Activated T-cell treated with anti-CD3 and anti-CD28 coated beads, Interleukin-2, amount 50 U/mL, for 72 hours (primary cell): ENCODE data around the gene CLSTN3. TPM values are rescaled to one million over a fixed set of nuclear protein-coding genes. Genes with fewer than 3 reads are reported as not detected.

Experiments
- ATAC-seq, 2 donors: fragments of 150-1000 bp; cut with Tn5 transposase; replicated peaks in 1 of 2; 2 replicates each; pipeline ENCODE4 v1.10.0; 2021; ENCODE audit warnings: moderate library complexity in 2 of 2, mild to moderate bottlenecking in 1 of 2
- DNase-seq, 2 donors: peaks; one replicate each; pipeline ENCODE4 v3.0.0; 2021 to 2022; ENCODE audit warnings: mixed read lengths in 1 of 2
- H3K27ac Mint-ChIP-seq: one replicate; pipeline ENCODE4 v1.8.0; 2022; ENCODE audit warnings: mild to moderate bottlenecking, moderate library complexity, mixed read lengths
- H3K27me3 Mint-ChIP-seq: one replicate; pipeline ENCODE4 v1.8.0; 2022; ENCODE audit warnings: low read depth, mixed read lengths
- H3K36me3 Mint-ChIP-seq, 2 donors: one replicate each; pipeline ENCODE4 v1.8.0; 2022; ENCODE audit warnings: mixed read lengths in 2 of 2, mild to moderate bottlenecking in 1 of 2; ENCODE audit not compliant: insufficient read depth in 2 of 2
- H3K4me1 Mint-ChIP-seq: one replicate; pipeline ENCODE4 v1.8.0; 2022; ENCODE audit warnings: low read depth, mixed read lengths
- H3K4me3 Mint-ChIP-seq, 2 donors: one replicate each; pipeline ENCODE4 v1.8.0; 2022; ENCODE audit warnings: mild to moderate bottlenecking in 2 of 2, mixed read lengths in 2 of 2, moderate library complexity in 2 of 2
- H3K9me3 Mint-ChIP-seq, 2 donors: one replicate each; pipeline ENCODE4 v1.8.0; 2022; ENCODE audit warnings: mixed read lengths in 2 of 2
- total RNA-seq, 2 donors: library from RNA; stranded (reverse); gene quantifications; one replicate each; pipeline ENCODE4 v1.2.3, GENCODE V29; 2022

The CLSTN3 gene
- total RNA-seq, 2 donors from 2014 or later, result 56.1 to 59.2 TPM

DNA sequence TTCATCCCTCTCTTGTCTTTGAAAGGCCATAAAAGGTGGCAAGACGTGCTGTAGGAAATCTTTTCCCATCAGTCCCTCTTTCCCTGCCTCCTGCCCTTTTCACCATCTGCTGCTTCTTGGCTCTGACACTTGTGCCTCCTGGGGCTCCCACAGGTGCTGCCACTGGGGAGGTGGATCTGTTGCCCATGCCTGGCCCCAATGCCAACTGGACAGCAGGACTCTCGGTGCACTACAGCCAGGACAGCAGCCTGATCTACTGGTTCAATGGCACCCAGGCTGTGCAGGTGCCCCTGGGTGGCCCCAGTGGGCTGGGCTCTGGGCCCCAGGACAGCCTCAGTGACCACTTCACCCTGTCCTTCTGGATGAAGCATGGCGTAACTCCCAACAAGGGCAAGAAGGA, 6.5 kb downstream of the CLSTN3 start:
- DNase-seq, result no peak
- H3K9me3 Mint-ChIP-seq, result no peaks in the 10 kb centered on the region
- H3K27ac Mint-ChIP-seq, result no peak overlapping the region
- no peak for ATAC-seq
- no peaks in the 10 kb centered on the region for H3K27me3 Mint-ChIP-seq
- peaks cover 4 to 23% of the 10 kb centered on the region in 2 donors for H3K36me3 Mint-ChIP-seq
- no peak overlapping the region for H3K4me3 Mint-ChIP-seq
- peaks cover 11% of the 10 kb centered on the region for H3K4me1 Mint-ChIP-seq

DNA sequence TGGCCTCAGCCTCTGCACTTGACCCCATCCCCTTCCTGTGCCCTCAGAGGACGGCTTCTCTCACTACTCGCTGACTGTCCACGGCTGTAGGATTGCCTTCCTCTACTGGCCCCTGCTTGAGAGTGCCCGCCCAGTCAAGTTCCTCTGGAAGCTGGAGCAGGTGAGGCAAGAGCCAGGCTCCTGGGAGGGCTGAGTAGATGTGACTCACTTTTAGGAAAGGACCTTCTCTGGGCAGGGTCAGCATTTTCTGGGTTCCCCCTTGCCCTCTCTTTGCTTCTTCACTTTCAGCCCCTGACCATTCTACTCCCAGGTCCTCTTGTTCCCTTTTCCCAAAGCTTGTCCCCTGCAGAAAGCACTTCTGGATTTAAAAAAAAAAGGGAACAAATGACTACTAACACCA, 7.7 kb downstream of the CLSTN3 start:
- Mint-ChIP-seq H3K9me3 (no peaks in the 10 kb centered on the region), H3K36me3 (peaks cover 4 to 24% of the 10 kb centered on the region in 2 donors), H3K27me3 (no peaks in the 10 kb centered on the region), H3K4me3 (no peak overlapping the region), H3K27ac (no peak overlapping the region), H3K4me1 (no peaks in the 10 kb centered on the region)
- ATAC-seq (no peak), DNase-seq (no peak)

DNA sequence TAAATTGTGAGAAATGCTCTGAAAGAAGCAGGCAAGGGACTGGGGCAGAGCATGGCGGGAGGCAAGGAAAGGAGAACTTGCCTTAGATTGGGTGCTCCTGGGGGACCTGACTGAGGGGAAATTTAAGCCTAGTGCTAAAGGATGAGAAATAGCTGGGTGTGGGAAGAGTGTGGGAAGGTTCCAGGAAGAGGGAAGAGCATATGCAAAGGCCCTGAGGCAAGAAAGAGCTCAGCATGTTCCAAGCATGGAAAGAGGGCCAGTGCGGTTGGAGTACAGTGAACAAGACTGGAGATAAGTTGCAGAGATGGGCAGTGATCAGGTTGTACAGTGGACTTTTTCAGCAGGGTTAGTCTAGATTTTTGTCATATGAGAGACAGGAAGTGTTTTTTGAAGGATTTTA, 9.0 kb downstream of the CLSTN3 start:
- no peak overlapping the region for H3K4me3 Mint-ChIP-seq
- H3K36me3 Mint-ChIP-seq, result peaks cover 2 to 17% of the 10 kb centered on the region in 2 donors
- ATAC-seq (no peak), DNase-seq (no peak)
- no peaks in the 10 kb centered on the region for H3K4me1 Mint-ChIP-seq
- H3K27me3 Mint-ChIP-seq, result no peaks in the 10 kb centered on the region
- H3K9me3 Mint-ChIP-seq, result no peaks in the 10 kb centered on the region
- H3K27ac Mint-ChIP-seq, result no peak overlapping the region

DNA sequence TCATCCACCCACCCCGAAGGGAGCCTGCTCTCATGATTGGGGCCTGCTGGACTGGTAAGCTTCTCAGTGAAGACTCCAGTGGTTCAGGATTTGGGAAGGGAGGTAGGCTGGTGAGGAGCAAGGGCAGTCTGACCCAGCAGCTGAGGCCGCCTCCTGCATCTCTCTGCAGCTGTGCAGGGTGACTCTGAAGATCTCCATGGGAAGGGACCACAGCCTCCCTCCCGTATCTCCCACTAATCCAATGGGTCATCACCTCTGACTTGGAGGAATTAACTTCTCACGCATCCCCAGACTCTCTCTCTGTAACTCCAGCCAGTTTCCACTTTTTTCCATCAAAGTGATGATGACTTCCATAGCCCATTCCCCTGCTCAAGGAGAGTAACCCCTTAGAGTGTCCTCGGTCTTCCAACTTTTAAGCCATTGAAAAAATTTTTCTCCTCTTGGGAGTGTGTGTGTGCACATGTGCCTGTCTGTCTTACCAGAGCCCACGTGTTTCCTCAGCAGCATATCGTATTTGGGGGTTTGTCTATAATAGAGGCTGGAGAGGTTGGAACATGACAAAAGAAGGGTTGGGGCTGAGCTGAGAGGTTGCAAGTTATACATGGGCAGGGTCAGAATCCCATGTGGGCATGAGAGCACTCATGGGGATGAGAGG, 11.3 kb downstream of the CLSTN3 start:
- no peaks in the 10 kb centered on the region for H3K4me1 Mint-ChIP-seq
- no peak overlapping the region for H3K27ac Mint-ChIP-seq
- peaks cover 4 to 15% of the 10 kb centered on the region in 2 donors for H3K36me3 Mint-ChIP-seq
- no peak overlapping the region for H3K4me3 Mint-ChIP-seq
- DNase-seq (no peak), ATAC-seq (no peak)
- no peaks in the 10 kb centered on the region for H3K9me3 Mint-ChIP-seq
- H3K27me3 Mint-ChIP-seq, result no peaks in the 10 kb centered on the region

DNA sequence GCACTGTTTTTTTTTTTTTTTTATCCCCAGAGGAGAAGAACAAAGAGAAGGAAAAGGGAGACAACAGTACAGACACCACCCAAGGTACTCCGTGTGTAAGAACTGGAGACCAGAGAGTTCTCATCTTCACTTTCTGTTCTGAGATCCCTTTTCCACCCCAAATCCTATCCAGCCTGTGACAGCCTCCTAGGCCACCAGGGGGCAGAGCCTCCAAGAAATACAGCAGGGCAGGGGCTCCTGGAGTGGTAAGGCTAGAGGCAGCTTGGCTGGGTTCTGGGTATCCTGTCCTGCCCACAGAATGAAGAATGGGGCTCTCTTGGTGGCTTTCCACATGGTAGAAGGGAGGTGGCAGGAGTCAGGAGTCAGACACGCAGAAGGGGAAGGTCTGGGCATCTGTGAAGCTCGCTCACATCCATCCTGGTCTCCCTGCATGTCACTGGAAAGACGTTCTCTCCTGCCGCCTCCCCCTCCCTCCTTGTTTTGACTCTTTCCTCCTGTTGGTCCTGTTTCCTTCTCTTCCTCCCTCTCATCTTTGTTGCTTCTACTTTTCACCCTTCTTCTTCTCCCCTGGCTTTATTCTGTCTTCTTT, 12.0 kb downstream of the CLSTN3 start:
- Mint-ChIP-seq H3K4me1 (no peaks in the 10 kb centered on the region), H3K27me3 (no peaks in the 10 kb centered on the region), H3K36me3 (peaks cover 4 to 15% of the 10 kb centered on the region in 2 donors), H3K4me3 (no peak overlapping the region), H3K27ac (no peak overlapping the region), H3K9me3 (no peaks in the 10 kb centered on the region)
- DNase-seq, result peak; percentile 50 to 59
- ATAC-seq, result peak; percentile 68 to 72

DNA sequence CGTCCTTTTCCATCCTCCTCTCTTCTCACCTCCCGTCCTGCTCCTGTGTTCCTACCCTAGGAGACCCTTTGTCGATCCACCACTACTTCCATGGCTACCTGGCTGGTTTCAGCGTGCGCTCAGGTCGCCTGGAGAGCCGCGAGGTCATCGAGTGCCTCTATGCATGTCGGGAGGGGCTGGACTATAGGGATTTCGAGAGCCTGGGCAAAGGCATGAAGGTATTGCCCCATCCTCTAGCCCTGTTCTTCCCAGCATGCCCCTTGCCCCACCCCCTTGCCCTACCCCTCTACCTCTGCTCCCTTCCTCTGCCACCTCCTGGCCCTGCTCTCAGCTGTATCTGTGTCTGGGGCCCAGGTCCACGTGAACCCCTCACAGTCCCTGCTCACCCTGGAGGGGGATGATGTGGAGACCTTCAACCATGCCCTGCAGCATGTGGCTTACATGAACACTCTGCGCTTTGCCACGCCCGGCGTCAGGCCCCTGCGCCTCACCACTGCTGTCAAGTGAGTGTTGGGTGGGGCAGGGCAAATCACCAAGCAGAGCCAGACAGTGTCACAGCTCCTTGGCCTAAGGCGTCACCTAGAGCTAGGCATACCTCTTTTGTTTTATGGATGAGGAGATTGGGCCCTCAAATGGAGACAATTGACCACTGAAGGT, 12.8 kb downstream of the CLSTN3 start:
- DNase-seq (no peak), ATAC-seq (no peak)
- H3K27me3 Mint-ChIP-seq, result no peaks in the 10 kb centered on the region
- H3K4me3 Mint-ChIP-seq, result no peak overlapping the region
- H3K4me1 Mint-ChIP-seq, result no peaks in the 10 kb centered on the region
- H3K9me3 Mint-ChIP-seq, result no peaks in the 10 kb centered on the region
- no peak overlapping the region for H3K27ac Mint-ChIP-seq
- H3K36me3 Mint-ChIP-seq, result peaks cover 4 to 15% of the 10 kb centered on the region in 2 donors

DNA sequence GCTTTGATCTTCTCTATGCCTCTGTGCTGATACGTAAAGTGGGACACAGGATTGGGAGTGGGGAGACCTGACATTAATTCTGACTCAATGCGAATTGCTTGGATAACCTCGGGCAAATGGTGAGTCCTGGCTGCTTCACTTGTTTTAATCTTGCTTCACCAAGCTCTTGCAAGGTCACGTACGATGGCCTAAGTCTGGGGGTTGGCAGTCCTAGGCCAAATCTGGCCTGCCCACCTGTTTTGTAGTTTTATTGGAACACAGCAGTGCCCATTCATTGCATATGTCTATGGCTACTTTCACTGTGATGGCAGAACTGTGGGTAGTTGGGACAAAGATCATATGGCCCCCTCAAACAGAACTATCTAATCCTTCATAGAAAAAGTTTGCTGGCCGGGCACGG, 13.4 kb downstream of the CLSTN3 start:
- no peak overlapping the region for H3K4me3 Mint-ChIP-seq
- H3K27ac Mint-ChIP-seq, result no peak overlapping the region
- H3K9me3 Mint-ChIP-seq, result no peaks in the 10 kb centered on the region
- H3K27me3 Mint-ChIP-seq, result no peaks in the 10 kb centered on the region
- H3K4me1 Mint-ChIP-seq, result no peaks in the 10 kb centered on the region
- DNase-seq (no peak), ATAC-seq (no peak)
- peaks cover 4 to 13% of the 10 kb centered on the region in 2 donors for H3K36me3 Mint-ChIP-seq

DNA sequence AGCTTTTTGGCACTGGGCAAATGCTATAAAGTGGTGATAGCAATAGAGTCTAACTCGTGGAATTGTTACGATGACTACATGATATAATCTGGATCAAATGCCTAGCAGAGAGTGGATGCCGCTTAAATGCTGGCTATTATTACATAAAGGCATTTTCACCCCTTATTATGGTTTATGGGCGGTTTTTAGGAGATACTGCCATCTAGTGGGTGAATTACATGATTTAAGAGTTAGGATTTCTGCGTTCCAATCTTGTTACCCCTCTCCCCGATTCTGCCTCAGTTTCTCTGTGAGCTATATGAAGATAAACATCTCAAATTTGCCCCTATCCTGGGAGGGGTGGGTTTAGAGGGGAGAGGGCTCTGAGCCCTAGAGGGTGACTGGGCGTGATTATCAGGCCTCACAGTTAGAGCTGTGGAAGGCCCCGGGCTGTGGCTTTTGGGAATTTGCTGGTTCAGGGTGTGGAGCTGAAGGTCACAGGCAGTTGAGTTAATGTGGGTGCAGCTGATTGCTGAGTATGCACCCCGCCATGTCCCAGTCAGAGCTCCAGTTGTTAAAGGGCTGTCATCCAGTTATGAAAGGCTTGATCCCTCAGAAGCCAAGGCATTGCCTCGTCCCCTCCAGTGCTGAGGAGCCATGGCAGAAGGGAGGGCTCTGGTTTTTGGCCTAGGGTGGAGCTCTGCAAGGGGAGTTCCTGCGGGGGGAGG, 14.4 kb downstream of the CLSTN3 start:
- Mint-ChIP-seq H3K9me3 (no peaks in the 10 kb centered on the region), H3K4me3 (no peak overlapping the region), H3K27ac (no peak overlapping the region), H3K36me3 (peaks cover 4 to 6% of the 10 kb centered on the region in 2 donors), H3K27me3 (no peaks in the 10 kb centered on the region), H3K4me1 (no peaks in the 10 kb centered on the region)
- DNase-seq (no peak), ATAC-seq (peak in 1 of 2 donors; percentile 26)

DNA sequence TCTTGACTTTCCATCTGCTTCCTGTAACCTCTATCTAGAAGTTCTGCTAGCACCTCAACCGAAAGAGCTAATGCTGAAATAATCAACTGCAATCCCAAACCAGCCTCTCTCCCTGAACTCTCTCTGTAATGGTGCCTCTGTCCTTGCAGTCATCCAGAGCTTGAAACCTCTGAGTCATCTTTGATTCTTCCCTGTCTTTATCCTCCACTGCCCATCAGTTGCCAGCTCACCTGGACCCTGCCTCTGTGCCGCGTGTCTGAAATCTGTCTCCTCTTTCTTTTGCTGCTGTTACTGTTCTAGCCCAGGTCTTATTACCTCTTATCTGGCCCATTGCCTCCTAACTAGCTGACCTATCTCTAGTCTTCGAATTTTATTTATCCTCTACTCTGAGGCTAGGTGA, 15.5 kb downstream of the CLSTN3 start:
- H3K36me3 Mint-ChIP-seq, result peaks cover 8 to 11% of the 10 kb centered on the region in 2 donors
- ATAC-seq (no peak), DNase-seq (no peak)
- H3K9me3 Mint-ChIP-seq, result no peaks in the 10 kb centered on the region
- no peak overlapping the region for H3K27ac Mint-ChIP-seq
- H3K4me1 Mint-ChIP-seq, result no peaks in the 10 kb centered on the region
- H3K4me3 Mint-ChIP-seq, result no peak overlapping the region
- H3K27me3 Mint-ChIP-seq, result no peaks in the 10 kb centered on the region

DNA sequence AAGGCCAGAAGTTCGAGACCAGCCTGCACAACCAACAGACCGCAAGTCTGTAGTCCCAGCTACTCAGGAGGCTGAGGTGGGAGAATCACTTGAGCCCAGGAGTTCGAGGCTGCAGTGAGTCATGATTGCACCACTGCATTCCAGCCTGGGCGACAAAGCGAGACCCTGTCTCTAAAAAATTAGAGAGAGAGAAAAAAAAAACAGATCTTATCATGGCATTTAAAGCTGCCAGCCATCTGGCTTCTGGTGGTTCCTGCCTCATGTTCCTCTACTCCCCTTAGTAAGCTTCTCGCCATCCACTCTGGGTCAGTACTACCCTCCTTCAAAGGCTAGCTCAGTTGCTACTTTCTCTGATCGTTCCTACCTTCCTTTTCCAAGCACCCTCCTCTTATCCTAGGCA, 16.1 kb downstream of the CLSTN3 start:
- ATAC-seq (no peak), DNase-seq (no peak)
- no peaks in the 10 kb centered on the region for H3K4me1 Mint-ChIP-seq
- H3K36me3 Mint-ChIP-seq, result peaks cover 8 to 11% of the 10 kb centered on the region in 2 donors
- no peak overlapping the region for H3K27ac Mint-ChIP-seq
- no peaks in the 10 kb centered on the region for H3K27me3 Mint-ChIP-seq
- H3K4me3 Mint-ChIP-seq, result no peak overlapping the region
- H3K9me3 Mint-ChIP-seq, result no peaks in the 10 kb centered on the region

DNA sequence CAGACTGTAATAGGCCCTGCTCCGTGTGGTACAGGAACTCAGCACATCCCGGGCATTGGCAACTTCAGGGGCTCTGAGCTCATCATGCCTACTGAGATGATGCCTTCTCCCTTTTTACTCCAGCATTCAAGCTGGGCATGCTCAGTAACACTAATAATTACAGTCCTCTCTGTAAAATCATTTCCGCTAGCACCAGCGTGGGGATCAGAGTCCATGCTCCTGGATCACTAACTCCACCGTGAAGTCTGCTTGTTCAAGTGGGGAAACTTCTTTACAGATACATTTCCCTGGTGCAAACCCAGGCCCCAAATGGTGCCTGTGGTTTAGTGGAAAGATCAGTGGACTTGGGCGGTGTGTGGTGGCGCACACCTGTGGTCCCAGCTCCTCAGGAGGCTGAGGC, 16.7 kb downstream of the CLSTN3 start:
- no peaks in the 10 kb centered on the region for H3K27me3 Mint-ChIP-seq

DNA sequence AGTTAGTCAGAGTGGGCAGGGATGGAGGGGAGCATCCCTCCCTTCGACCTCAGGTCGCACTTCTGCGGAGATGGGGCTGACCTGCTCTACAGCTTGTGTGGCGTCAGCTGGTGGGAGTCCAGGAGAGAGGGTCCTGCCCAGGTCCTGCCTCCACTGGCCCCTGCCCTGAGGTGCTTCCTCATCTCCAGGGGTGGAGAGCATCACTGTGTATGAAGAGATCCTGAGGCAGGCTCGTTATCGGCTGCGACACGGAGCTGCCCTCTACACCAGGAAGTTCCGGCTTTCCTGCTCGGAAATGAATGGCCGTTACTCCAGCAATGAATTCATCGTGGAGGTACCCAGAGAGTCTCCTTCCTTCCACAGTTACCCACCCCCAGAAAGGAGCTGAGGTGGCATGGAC, 20.2 kb downstream of the CLSTN3 start:
- H3K27ac Mint-ChIP-seq, result no peak overlapping the region
- no peaks in the 10 kb centered on the region for H3K9me3 Mint-ChIP-seq
- ATAC-seq (no peak), DNase-seq (no peak)
- no peaks in the 10 kb centered on the region for H3K4me1 Mint-ChIP-seq
- peaks cover 6% of the 10 kb centered on the region in 2 donors for H3K36me3 Mint-ChIP-seq
- H3K4me3 Mint-ChIP-seq, result no peak overlapping the region
- H3K27me3 Mint-ChIP-seq, result no peaks in the 10 kb centered on the region

More for the DNA sequence above, 16.7 kb downstream of the CLSTN3 start:
- DNase-seq, result no peak
- Mint-ChIP-seq H3K27ac (no peak overlapping the region), H3K9me3 (no peaks in the 10 kb centered on the region), H3K4me3 (no peak overlapping the region), H3K4me1 (no peaks in the 10 kb centered on the region), H3K36me3 (peaks cover 6% of the 10 kb centered on the region in 2 donors)
- no peak for ATAC-seq

DNA sequence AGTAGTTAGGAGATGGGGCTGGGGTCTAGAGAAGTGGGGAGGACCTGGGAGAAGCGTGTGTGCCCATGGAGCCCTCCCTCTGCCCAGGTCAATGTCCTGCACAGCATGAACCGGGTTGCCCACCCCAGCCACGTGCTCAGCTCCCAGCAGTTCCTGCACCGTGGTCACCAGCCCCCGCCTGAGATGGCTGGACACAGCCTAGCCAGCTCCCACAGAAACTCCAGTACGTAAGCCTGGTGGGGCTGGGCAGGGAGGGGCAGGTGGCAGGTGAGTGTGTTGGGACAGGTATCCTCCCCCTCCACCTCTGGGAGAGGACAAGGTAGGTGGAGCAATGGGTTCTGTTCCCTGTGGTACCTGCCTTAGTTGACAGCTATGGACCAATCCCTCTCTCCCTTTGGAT, 20.7 kb downstream of the CLSTN3 start:
- Mint-ChIP-seq H3K36me3 (peaks cover 6% of the 10 kb centered on the region in 2 donors), H3K4me1 (no peaks in the 10 kb centered on the region), H3K9me3 (no peaks in the 10 kb centered on the region), H3K4me3 (no peak overlapping the region), H3K27me3 (no peaks in the 10 kb centered on the region), H3K27ac (no peak overlapping the region)
- ATAC-seq (no peak), DNase-seq (no peak)
